ENCODE measurements around the gene RAD50. TPM values are rescaled to one million over a fixed set of nuclear protein-coding genes. Genes with fewer than 3 reads are reported as not detected.

RAD50 gene
- total RNA-seq, 1 donor from 2014 or later: 5.7 TPM

DNA sequence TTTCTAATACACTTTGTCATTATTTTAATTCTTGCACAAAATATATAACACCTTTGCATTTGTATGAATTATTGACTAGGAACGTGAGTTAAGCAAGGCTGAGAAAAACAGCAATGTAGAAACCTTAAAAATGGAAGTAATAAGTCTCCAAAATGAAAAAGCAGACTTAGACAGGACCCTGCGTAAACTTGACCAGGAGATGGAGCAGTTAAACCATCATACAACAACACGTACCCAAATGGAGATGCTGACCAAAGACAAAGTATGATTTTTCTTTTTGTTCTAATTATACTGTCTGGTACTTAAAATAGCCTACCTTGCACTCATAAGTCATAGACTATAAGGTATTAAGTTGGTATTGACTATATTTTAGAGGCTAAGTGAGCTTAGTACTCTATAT, 34.4 kb downstream of the RAD50 start:
- H3K27me3 ChIP-seq (ENCODE audit: control insufficient read depth in 3 of 3, insufficient read depth in 3 of 3, low read length in 3 of 3): no peaks in the 10 kb centered on the region
- H3K4me1 ChIP-seq (ENCODE audit: control insufficient read depth in 3 of 3, insufficient read depth in 3 of 3, low read length in 3 of 3): no peaks in the 10 kb centered on the region
- no peak overlapping the region for H3K27ac ChIP-seq (ENCODE audit: low read depth, low read length)
- H3K9me3 ChIP-seq (ENCODE audit: control insufficient read depth in 3 of 3, low read length in 3 of 3): no peaks in the 10 kb centered on the region
- H3K9ac ChIP-seq (ENCODE audit: low read depth in 1 of 3, low read length in 3 of 3): no peak overlapping the region
- H3K4me3 ChIP-seq (ENCODE audit: low read length in 3 of 3): no peak overlapping the region
- peaks cover 6 to 44% (median 37%) of the 10 kb centered on the region in 3 donors for H3K36me3 ChIP-seq (ENCODE audit: control insufficient read depth in 3 of 3, insufficient read depth in 3 of 3, low read length in 3 of 3)

DNA sequence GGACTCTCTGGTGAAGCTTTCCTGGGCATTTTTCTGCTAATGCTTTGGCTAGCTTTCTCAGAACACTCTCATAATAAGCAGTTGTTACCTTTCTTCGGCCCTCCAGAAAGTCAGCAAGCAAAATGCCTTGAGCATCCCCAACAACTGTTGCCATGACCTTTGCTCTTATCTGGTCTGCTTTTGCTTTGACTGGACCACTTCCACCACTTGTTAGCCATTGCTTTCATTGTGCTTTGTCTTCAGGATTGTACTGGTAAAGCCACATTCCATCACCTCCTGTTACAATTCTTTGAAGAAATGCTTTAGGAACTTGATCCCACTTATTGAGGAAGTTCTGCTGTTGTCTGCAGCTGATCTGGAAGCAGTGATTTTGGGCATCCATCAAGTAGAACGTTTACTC, 35.7 kb downstream of the RAD50 start:
- no peaks in the 10 kb centered on the region for H3K9me3 ChIP-seq (ENCODE audit: control insufficient read depth in 3 of 3, low read length in 3 of 3)
- peaks cover 17 to 56% (median 51%) of the 10 kb centered on the region in 3 donors for H3K36me3 ChIP-seq (ENCODE audit: control insufficient read depth in 3 of 3, insufficient read depth in 3 of 3, low read length in 3 of 3)

DNA sequence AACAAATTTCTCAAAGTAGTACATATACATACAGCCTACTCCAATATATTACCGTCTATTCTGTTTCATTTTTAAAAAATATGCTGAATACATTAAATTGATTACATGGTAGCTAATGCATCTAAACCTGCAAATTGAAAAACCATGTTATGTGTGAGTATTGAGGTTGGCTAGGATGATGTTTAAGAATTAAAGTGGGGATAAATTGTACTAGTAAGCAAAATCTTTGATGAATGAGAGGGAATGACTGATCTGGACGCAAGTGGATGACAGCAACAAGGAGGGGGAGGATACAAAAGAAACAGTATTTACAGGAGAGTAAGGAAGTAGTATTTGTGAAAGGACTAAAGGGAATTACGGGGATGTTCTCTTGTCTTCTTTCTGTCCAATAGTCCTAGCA, 37.4 kb downstream of the RAD50 start:
- Histone ChIP-seq H3K4me3 (ENCODE audit: low read length in 3 of 3) (no peak overlapping the region), H3K27ac (ENCODE audit: low read depth, low read length) (no peak overlapping the region), H3K9me3 (ENCODE audit: control insufficient read depth in 3 of 3, low read length in 3 of 3) (no peaks in the 10 kb centered on the region), H3K36me3 (ENCODE audit: control insufficient read depth in 3 of 3, insufficient read depth in 3 of 3, low read length in 3 of 3) (peaks cover 29 to 62% (median 51%) of the 10 kb centered on the region in 3 donors), H3K4me1 (ENCODE audit: control insufficient read depth in 3 of 3, insufficient read depth in 3 of 3, low read length in 3 of 3) (no peaks in the 10 kb centered on the region), H3K27me3 (ENCODE audit: control insufficient read depth in 3 of 3, insufficient read depth in 3 of 3, low read length in 3 of 3) (no peaks in the 10 kb centered on the region), H3K9ac (ENCODE audit: low read depth in 1 of 3, low read length in 3 of 3) (no peak overlapping the region)

More for the DNA sequence above, 35.7 kb downstream of the RAD50 start:
- Histone ChIP-seq H3K9ac (ENCODE audit: low read depth in 1 of 3, low read length in 3 of 3) (no peak overlapping the region), H3K27ac (ENCODE audit: low read depth, low read length) (no peak overlapping the region), H3K4me1 (ENCODE audit: control insufficient read depth in 3 of 3, insufficient read depth in 3 of 3, low read length in 3 of 3) (no peaks in the 10 kb centered on the region), H3K27me3 (ENCODE audit: control insufficient read depth in 3 of 3, insufficient read depth in 3 of 3, low read length in 3 of 3) (no peaks in the 10 kb centered on the region), H3K4me3 (ENCODE audit: low read length in 3 of 3) (no peak overlapping the region)

- H3K9me3 ChIP-seq (ENCODE audit: control insufficient read depth in 3 of 3, low read length in 3 of 3): no peaks in the 10 kb centered on the region
- no peaks in the 10 kb centered on the region for H3K27me3 ChIP-seq (ENCODE audit: control insufficient read depth in 3 of 3, insufficient read depth in 3 of 3, low read length in 3 of 3)
- H3K4me3 ChIP-seq (ENCODE audit: low read length in 3 of 3): no peak overlapping the region
- peaks cover 29 to 61% (median 57%) of the 10 kb centered on the region in 3 donors for H3K36me3 ChIP-seq (ENCODE audit: control insufficient read depth in 3 of 3, insufficient read depth in 3 of 3, low read length in 3 of 3)
- H3K4me1 ChIP-seq (ENCODE audit: control insufficient read depth in 3 of 3, insufficient read depth in 3 of 3, low read length in 3 of 3): no peaks in the 10 kb centered on the region
- H3K27ac ChIP-seq (ENCODE audit: low read depth, low read length): no peak overlapping the region
- no peak overlapping the region for H3K9ac ChIP-seq (ENCODE audit: low read depth in 1 of 3, low read length in 3 of 3)
Observed at GRCh38 chr5:132595624-132596023, 38.8 kb downstream of the RAD50 start.

DNA sequence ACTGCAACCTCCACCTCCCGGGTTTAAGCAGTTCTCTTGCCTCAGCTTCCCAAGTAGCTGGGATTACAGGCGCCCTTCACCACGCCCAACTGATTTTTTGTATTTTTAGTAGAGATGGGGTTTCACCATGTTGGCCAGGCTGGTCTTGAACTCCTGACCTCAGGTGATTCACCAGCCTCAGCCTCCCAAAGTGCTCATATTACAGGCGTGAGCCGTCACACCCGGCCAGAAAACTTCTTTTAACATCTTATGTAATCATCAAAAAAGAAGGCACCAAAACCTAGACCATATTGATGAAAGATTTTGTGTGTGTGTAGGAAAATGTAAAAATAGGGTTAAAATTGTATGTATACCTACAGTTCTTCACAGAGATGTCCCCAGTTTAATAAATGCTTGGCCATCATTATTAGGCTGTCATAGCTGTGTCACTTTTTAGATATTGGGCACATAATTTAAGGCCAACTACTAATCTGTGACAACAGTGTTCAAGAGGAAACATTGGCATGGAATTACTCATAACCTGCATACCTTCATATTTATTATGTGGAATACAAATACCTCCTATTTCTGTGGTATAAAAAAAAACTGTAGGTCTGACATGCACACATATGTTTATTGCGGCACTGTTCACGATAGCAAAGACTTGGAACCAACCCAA, 44.4 kb downstream of the RAD50 start:
- no peaks in the 10 kb centered on the region for H3K4me1 ChIP-seq (ENCODE audit: control insufficient read depth in 3 of 3, insufficient read depth in 3 of 3, low read length in 3 of 3)
- no peak overlapping the region for H3K4me3 ChIP-seq (ENCODE audit: low read length in 3 of 3)
- H3K27me3 ChIP-seq (ENCODE audit: control insufficient read depth in 3 of 3, insufficient read depth in 3 of 3, low read length in 3 of 3): no peaks in the 10 kb centered on the region
- H3K36me3 ChIP-seq (ENCODE audit: control insufficient read depth in 3 of 3, insufficient read depth in 3 of 3, low read length in 3 of 3): peaks cover 31 to 57% (median 44%) of the 10 kb centered on the region in 3 donors
- H3K9me3 ChIP-seq (ENCODE audit: control insufficient read depth in 3 of 3, low read length in 3 of 3): no peaks in the 10 kb centered on the region
- no peak overlapping the region for H3K9ac ChIP-seq (ENCODE audit: low read depth in 1 of 3, low read length in 3 of 3)
- H3K27ac ChIP-seq (ENCODE audit: low read depth, low read length): no peak overlapping the region

GRCh38 chr5:132607095-132607494, 50.3 kb downstream of the RAD50 start:
- no peak overlapping the region for H3K27ac ChIP-seq (ENCODE audit: low read depth, low read length)
- no peaks in the 10 kb centered on the region for H3K27me3 ChIP-seq (ENCODE audit: control insufficient read depth in 3 of 3, insufficient read depth in 3 of 3, low read length in 3 of 3)
- no peaks in the 10 kb centered on the region for H3K4me1 ChIP-seq (ENCODE audit: control insufficient read depth in 3 of 3, insufficient read depth in 3 of 3, low read length in 3 of 3)
- no peak overlapping the region for H3K9ac ChIP-seq (ENCODE audit: low read depth in 1 of 3, low read length in 3 of 3)
- no peak overlapping the region for H3K4me3 ChIP-seq (ENCODE audit: low read length in 3 of 3)
- no peaks in the 10 kb centered on the region for H3K9me3 ChIP-seq (ENCODE audit: control insufficient read depth in 3 of 3, low read length in 3 of 3)
- H3K36me3 ChIP-seq (ENCODE audit: control insufficient read depth in 3 of 3, insufficient read depth in 3 of 3, low read length in 3 of 3): peaks cover 11 to 40% (median 37%) of the 10 kb centered on the region in 3 donors

GRCh38 chr5:132608107-132608506, 51.3 kb downstream of the RAD50 start:
- H3K4me3 ChIP-seq (ENCODE audit: low read length in 3 of 3): no peak overlapping the region
- H3K9me3 ChIP-seq (ENCODE audit: control insufficient read depth in 3 of 3, low read length in 3 of 3): no peaks in the 10 kb centered on the region
- H3K27me3 ChIP-seq (ENCODE audit: control insufficient read depth in 3 of 3, insufficient read depth in 3 of 3, low read length in 3 of 3): no peaks in the 10 kb centered on the region
- H3K9ac ChIP-seq (ENCODE audit: low read depth in 1 of 3, low read length in 3 of 3): no peak overlapping the region
- peaks cover 11 to 37% (median 34%) of the 10 kb centered on the region in 3 donors for H3K36me3 ChIP-seq (ENCODE audit: control insufficient read depth in 3 of 3, insufficient read depth in 3 of 3, low read length in 3 of 3)
- no peak overlapping the region for H3K27ac ChIP-seq (ENCODE audit: low read depth, low read length)
- no peaks in the 10 kb centered on the region for H3K4me1 ChIP-seq (ENCODE audit: control insufficient read depth in 3 of 3, insufficient read depth in 3 of 3, low read length in 3 of 3)

DNA sequence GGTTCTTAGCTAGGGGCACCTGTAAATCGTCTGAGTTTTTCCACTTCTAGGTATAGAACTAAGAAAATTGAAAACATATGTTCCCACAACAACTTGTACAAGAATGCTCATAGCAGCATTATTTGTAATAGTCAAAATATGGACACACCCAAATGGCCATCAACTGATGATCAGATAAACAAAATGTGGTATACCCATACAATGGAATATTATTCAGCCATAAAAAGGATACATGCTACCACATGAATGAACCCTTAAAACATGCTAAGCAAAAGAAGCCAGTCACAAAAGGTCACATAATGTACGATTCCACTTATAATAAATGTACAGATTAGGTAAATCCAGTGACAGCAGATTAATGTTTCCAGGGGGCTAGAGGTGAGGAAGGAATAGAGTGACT, 55.2 kb downstream of the RAD50 start:
- H3K4me3 ChIP-seq (ENCODE audit: low read length in 3 of 3): no peak overlapping the region
- H3K9me3 ChIP-seq (ENCODE audit: control insufficient read depth in 3 of 3, low read length in 3 of 3): no peaks in the 10 kb centered on the region
- H3K9ac ChIP-seq (ENCODE audit: low read depth in 1 of 3, low read length in 3 of 3): no peak overlapping the region
- no peaks in the 10 kb centered on the region for H3K4me1 ChIP-seq (ENCODE audit: control insufficient read depth in 3 of 3, insufficient read depth in 3 of 3, low read length in 3 of 3)
- H3K27ac ChIP-seq (ENCODE audit: low read depth, low read length): no peak overlapping the region
- H3K27me3 ChIP-seq (ENCODE audit: control insufficient read depth in 3 of 3, insufficient read depth in 3 of 3, low read length in 3 of 3): no peaks in the 10 kb centered on the region
- H3K36me3 ChIP-seq (ENCODE audit: control insufficient read depth in 3 of 3, insufficient read depth in 3 of 3, low read length in 3 of 3): peaks cover 3 to 36% (median 35%) of the 10 kb centered on the region in 3 donors

DNA sequence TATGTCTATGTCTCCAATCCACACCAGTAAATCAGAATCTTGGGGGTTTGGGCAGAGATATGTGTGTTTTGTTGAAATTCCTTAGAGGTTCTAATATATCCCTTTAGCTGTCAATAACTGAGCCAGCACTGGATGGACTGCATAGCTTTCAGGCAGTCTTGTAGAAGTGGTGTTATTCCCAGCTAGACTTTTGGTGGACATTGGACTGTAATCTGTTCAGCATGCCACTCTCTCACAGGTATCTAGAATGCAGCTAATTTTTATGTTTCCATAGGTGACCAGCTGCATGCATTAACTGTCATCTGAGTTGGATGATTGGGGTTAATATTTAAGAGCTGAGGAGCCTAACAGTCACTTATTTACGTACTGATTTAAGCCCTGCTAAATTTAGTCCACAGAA, 56.1 kb downstream of the RAD50 start:
- Histone ChIP-seq H3K27me3 (ENCODE audit: control insufficient read depth in 3 of 3, insufficient read depth in 3 of 3, low read length in 3 of 3) (no peaks in the 10 kb centered on the region), H3K9me3 (ENCODE audit: control insufficient read depth in 3 of 3, low read length in 3 of 3) (no peaks in the 10 kb centered on the region), H3K27ac (ENCODE audit: low read depth, low read length) (no peak overlapping the region), H3K4me1 (ENCODE audit: control insufficient read depth in 3 of 3, insufficient read depth in 3 of 3, low read length in 3 of 3) (no peaks in the 10 kb centered on the region), H3K36me3 (ENCODE audit: control insufficient read depth in 3 of 3, insufficient read depth in 3 of 3, low read length in 3 of 3) (peaks cover 3 to 36% (median 33%) of the 10 kb centered on the region in 3 donors), H3K9ac (ENCODE audit: low read depth in 1 of 3, low read length in 3 of 3) (no peak overlapping the region), H3K4me3 (ENCODE audit: low read length in 3 of 3) (no peak overlapping the region)

- H3K36me3 ChIP-seq (ENCODE audit: control insufficient read depth in 3 of 3, insufficient read depth in 3 of 3, low read length in 3 of 3): peaks cover 0 to 13% (median 7%) of the 10 kb centered on the region in 3 donors
- no peak overlapping the region for H3K27ac ChIP-seq (ENCODE audit: low read depth, low read length)
- H3K4me1 ChIP-seq (ENCODE audit: control insufficient read depth in 3 of 3, insufficient read depth in 3 of 3, low read length in 3 of 3): no peaks in the 10 kb centered on the region
- no peak overlapping the region for H3K4me3 ChIP-seq (ENCODE audit: low read length in 3 of 3)
- no peaks in the 10 kb centered on the region for H3K9me3 ChIP-seq (ENCODE audit: control insufficient read depth in 3 of 3, low read length in 3 of 3)
- H3K27me3 ChIP-seq (ENCODE audit: control insufficient read depth in 3 of 3, insufficient read depth in 3 of 3, low read length in 3 of 3): no peaks in the 10 kb centered on the region
- no peak overlapping the region for H3K9ac ChIP-seq (ENCODE audit: low read depth in 1 of 3, low read length in 3 of 3)
Observed at GRCh38 chr5:132621699-132622098, 64.9 kb downstream of the RAD50 start.
